Measurements from ENCODE around the gene HAUS5.

- TF ChIP-seq EZH2phosphoT487 (IDR thresholded peaks at IDR 0.05; ENCODE audit: borderline replicate concordance) (no peak), CTCF (conservative IDR thresholded peaks at IDR 0.05; ENCODE audit: low read length) (no peak)
Observed at GRCh38 chr19:35582760-35583159, 29.8 kb upstream of the HAUS5 start.

Measured in Loucy (cell line).